GM21367 (cell line): ENCODE results near the gene GPHN.

Experiments
- ATAC-seq: cut with Tn5 transposase; IDR thresholded peaks from one replicate; pipeline ENCODE4 v1.9.1; 2021; ENCODE audit not compliant: unreplicated experiment

Gene GPHN

GRCh38 chr14:66916421-66916820 is 408.5 kb downstream of the GPHN start:
- no peak for ATAC-seq

- no peak for ATAC-seq
Measured at GRCh38 chr14:66918527-66918926, 410.6 kb downstream of the GPHN start.

GRCh38 chr14:66920196-66920595 is 412.2 kb downstream of the GPHN start:
- ATAC-seq = no peak

- ATAC-seq = no peak
Measured at GRCh38 chr14:66923251-66923650, 415.3 kb downstream of the GPHN start.

- no peak for ATAC-seq
Measured at GRCh38 chr14:66939409-66939808, 431.5 kb downstream of the GPHN start.

GRCh38 chr14:66944872-66945271 is 436.9 kb downstream of the GPHN start:
- no peak for ATAC-seq

GRCh38 chr14:66955159-66955558 is 447.2 kb downstream of the GPHN start:
- ATAC-seq = no peak

GRCh38 chr14:66959437-66960050 is 451.6 kb downstream of the GPHN start:
- no peak for ATAC-seq

GRCh38 chr14:66965831-66966230 is 457.9 kb downstream of the GPHN start:
- no peak for ATAC-seq

- no peak for ATAC-seq
Measured at GRCh38 chr14:66972469-66972868, 464.5 kb downstream of the GPHN start.

- no peak for ATAC-seq
Measured at GRCh38 chr14:66974397-66975025, 466.6 kb downstream of the GPHN start.

GRCh38 chr14:66975251-66975650 is 467.3 kb downstream of the GPHN start:
- ATAC-seq = no peak

- ATAC-seq = no peak
Measured at GRCh38 chr14:66979101-66979974, 471.4 kb downstream of the GPHN start.

GRCh38 chr14:66982247-66982646 is 474.3 kb downstream of the GPHN start:
- no peak for ATAC-seq

- no peak for ATAC-seq
Measured at GRCh38 chr14:66992776-66993175, 484.8 kb downstream of the GPHN start.

GRCh38 chr14:66993512-66993911 is 485.6 kb downstream of the GPHN start:
- ATAC-seq = no peak

- no peak for ATAC-seq
Measured at GRCh38 chr14:66998013-66998412, 490.1 kb downstream of the GPHN start.

GRCh38 chr14:66999978-67000377 is 492.0 kb downstream of the GPHN start:
- no peak for ATAC-seq

- ATAC-seq = no peak
Measured at GRCh38 chr14:67002994-67003753, 495.2 kb downstream of the GPHN start.

- no peak for ATAC-seq
Measured at GRCh38 chr14:67004521-67004920, 496.6 kb downstream of the GPHN start.

- ATAC-seq = no peak
Measured at GRCh38 chr14:67010602-67011001, 502.7 kb downstream of the GPHN start.
